ENCODE measurements around the gene OGFOD2. TPM values are rescaled to one million over a fixed set of nuclear protein-coding genes. Genes with fewer than 3 reads are reported as not detected.

OGFOD2 gene
- total and polyA plus RNA-seq, 9 of the 15 experiments (the other 6 are each of a cell fraction or from before 2014, with no cell fraction given) = 1.4 to 111 (median 18.5) TPM

DNA sequence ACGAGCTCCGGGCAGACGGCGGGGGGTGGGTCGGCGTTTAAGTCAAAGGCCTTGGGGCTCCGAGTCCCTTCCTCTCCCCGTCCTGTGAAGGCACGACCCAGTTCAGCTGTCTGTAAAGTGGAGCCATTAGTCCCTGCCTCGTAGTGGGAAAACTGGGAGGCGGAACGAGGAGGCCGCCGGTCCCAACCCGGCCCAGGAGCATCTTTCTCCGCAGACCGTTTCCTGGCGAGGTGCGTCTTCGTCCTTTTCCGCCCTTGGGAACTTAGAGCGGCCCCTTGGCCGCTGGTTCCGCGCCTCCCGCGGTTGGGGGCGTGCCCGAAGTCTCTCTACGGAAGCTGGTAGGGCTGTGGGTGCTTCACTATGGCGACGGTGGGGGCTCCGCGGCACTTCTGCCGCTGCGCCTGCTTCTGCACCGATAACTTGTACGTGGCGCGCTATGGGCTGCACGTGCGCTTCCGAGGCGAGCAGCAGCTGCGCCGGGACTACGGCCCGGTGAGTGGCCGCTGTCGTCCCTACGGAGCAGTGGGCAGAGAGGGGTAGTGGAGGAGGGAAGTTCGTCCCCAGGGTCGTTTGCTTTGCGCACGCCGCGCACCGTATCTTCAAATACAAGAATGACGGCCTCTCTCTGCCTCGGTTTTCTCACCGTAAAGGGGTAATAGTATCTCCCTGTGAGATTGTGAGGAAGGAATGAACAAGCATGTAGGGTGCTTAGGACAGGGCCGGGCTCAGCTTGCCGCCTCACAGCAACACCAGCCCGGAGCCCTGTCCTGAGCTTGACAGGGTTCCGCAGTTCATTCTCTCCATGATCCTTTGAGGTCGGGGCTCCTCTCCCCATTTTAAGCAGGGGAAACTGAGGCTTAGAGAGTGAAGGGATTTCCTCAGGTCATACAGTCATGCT is at the start of gene OGFOD2 (continued):
- no peak for TF ChIP-seq ZNF224 (CRISPR knock-in tag; IDR thresholded peaks at IDR 0.05)
- no peak for TF ChIP-seq SAFB2 (IDR thresholded peaks at IDR 0.05; ENCODE audit: borderline replicate concordance, low read depth, low read length, severe bottlenecking)
- TF ChIP-seq ESRRA (IDR thresholded peaks at IDR 0.05; ENCODE audit: borderline replicate concordance, low read depth) = no peak; the same call in 1 of the 2 replicates
- TF ChIP-seq, protein P1, sequence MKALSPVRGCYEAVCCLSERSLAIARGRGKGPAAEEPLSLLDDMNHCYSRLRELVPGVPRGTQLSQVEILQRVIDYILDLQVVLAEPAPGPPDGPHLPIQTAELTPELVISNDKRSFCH (CRISPR knock-in tag; IDR thresholded peaks at IDR 0.05) = no peak
- TF ChIP-seq, protein P1 (tag; IDR thresholded peaks at IDR 0.05) = no peak
- TF ChIP-seq, protein P2, sequence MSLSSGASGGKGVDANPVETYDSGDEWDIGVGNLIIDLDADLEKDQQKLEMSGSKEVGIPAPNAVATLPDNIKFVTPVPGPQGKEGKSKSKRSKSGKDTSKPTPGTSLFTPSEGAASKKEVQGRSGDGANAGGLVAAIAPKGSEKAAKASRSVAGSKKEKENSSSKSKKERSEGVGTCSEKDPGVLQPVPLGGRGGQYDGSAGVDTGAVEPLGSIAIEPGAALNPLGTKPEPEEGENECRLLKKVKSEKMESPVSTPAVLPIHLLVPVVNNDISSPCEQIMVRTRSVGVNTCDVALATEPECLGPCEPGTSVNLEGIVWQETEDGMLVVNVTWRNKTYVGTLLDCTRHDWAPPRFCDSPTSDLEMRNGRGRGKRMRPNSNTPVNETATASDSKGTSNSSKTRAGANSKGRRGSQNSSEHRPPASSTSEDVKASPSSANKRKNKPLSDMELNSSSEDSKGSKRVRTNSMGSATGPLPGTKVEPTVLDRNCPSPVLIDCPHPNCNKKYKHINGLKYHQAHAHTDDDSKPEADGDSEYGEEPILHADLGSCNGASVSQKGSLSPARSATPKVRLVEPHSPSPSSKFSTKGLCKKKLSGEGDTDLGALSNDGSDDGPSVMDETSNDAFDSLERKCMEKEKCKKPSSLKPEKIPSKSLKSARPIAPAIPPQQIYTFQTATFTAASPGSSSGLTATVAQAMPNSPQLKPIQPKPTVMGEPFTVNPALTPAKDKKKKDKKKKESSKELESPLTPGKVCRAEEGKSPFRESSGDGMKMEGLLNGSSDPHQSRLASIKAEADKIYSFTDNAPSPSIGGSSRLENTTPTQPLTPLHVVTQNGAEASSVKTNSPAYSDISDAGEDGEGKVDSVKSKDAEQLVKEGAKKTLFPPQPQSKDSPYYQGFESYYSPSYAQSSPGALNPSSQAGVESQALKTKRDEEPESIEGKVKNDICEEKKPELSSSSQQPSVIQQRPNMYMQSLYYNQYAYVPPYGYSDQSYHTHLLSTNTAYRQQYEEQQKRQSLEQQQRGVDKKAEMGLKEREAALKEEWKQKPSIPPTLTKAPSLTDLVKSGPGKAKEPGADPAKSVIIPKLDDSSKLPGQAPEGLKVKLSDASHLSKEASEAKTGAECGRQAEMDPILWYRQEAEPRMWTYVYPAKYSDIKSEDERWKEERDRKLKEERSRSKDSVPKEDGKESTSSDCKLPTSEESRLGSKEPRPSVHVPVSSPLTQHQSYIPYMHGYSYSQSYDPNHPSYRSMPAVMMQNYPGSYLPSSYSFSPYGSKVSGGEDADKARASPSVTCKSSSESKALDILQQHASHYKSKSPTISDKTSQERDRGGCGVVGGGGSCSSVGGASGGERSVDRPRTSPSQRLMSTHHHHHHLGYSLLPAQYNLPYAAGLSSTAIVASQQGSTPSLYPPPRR (CRISPR knock-in tag; IDR thresholded peaks at IDR 0.05; ENCODE audit: borderline replicate concordance) = no peak
- TF ChIP-seq EGR1 (conservative IDR thresholded peaks at IDR 0.05) = peak; percentile 27; the same call in 1 of the 2 replicates
- no peak for TF ChIP-seq YBX1 (IDR thresholded peaks at IDR 0.05)
- TF ChIP-seq, protein P3, sequence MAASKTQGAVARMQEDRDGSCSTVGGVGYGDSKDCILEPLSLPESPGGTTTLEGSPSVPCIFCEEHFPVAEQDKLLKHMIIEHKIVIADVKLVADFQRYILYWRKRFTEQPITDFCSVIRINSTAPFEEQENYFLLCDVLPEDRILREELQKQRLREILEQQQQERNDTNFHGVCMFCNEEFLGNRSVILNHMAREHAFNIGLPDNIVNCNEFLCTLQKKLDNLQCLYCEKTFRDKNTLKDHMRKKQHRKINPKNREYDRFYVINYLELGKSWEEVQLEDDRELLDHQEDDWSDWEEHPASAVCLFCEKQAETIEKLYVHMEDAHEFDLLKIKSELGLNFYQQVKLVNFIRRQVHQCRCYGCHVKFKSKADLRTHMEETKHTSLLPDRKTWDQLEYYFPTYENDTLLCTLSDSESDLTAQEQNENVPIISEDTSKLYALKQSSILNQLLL (CRISPR knock-in tag; IDR thresholded peaks at IDR 0.05; ENCODE audit: borderline replicate concordance) = no peak
- peak; percentile 61; the same call in 1 of the 2 replicates for TF ChIP-seq ELF1 (tag; IDR thresholded peaks at IDR 0.05)
- TF ChIP-seq ZNF143 (CRISPR knock-in tag; IDR thresholded peaks at IDR 0.05) = peak; percentile 41; the same call in 1 of the 2 replicates
- TF ChIP-seq ARID4B (CRISPR knock-in tag; IDR thresholded peaks at IDR 0.05) = peak; percentile 97
- TF ChIP-seq XRCC5 (IDR thresholded peaks at IDR 0.05; ENCODE audit: low read depth, low read length) = no peak
- peak; percentile 69 to 75 for TF ChIP-seq NRF1 (conservative IDR thresholded peaks at IDR 0.05 in 1 of 2, IDR thresholded peaks at IDR 0.05 in 1 of 2)
- TF ChIP-seq STAT5B (CRISPR knock-in tag; IDR thresholded peaks at IDR 0.05) = no peak
- no peak for TF ChIP-seq ZZZ3 (IDR thresholded peaks at IDR 0.05)

Measured in K562 (cell line).